ENCODE data around the gene FRMD4B.
A peak's percentile ranks its signal among the peaks of the same experiment; 100 is the strongest.

The FRMD4B gene

DNA sequence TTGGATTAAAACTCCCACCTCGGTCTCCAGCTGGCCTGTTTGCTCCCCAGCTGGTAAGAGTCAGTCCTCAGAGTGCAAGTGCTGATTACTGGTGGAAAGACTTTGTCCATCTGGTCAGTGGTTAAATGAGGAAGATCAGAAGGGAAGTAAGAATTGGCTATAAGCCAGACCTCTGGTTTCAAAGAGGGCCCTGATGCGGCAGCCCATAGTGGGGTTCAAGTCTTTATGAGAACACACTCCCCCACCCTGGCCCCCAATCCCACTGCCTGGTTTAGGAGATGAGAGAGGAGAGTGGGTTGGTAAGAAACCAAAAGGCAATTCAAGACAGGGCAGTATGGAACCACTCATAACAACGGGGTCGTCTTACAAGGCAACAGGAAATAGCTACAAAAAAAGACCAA is 65.0 kb downstream of the FRMD4B start:
- TF ChIP-seq, protein P1, sequence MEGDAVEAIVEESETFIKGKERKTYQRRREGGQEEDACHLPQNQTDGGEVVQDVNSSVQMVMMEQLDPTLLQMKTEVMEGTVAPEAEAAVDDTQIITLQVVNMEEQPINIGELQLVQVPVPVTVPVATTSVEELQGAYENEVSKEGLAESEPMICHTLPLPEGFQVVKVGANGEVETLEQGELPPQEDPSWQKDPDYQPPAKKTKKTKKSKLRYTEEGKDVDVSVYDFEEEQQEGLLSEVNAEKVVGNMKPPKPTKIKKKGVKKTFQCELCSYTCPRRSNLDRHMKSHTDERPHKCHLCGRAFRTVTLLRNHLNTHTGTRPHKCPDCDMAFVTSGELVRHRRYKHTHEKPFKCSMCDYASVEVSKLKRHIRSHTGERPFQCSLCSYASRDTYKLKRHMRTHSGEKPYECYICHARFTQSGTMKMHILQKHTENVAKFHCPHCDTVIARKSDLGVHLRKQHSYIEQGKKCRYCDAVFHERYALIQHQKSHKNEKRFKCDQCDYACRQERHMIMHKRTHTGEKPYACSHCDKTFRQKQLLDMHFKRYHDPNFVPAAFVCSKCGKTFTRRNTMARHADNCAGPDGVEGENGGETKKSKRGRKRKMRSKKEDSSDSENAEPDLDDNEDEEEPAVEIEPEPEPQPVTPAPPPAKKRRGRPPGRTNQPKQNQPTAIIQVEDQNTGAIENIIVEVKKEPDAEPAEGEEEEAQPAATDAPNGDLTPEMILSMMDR (IDR thresholded peaks at IDR 0.05; ENCODE audit: borderline replicate concordance, insufficient read depth, low read depth, low read length): no peak

DNA sequence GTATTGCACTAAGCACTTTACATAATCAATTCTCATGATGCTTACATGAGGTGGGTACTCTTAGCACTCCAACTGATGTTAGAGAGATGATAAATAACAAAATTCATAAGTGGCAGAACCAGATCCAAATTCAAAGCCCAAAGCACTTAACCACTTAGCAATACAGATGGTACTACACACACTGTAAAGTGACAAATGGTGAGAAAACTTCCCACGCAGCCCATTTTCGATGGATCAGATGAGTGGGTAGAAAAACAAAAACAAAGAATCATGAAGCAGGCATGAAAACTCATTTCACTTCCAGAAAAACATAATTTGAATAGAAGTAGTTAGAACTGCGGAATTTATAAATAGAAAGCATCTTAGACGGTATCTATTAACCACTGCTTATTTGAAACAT is 66.2 kb downstream of the FRMD4B start:
- H3K4me3 ChIP-seq (ENCODE audit: low read depth, low read length): no peak overlapping the region
- TF ChIP-seq, protein P1 (IDR thresholded peaks at IDR 0.05; ENCODE audit: borderline replicate concordance, insufficient read depth, low read depth, low read length): no peak

More for the DNA sequence above, 65.0 kb downstream of the FRMD4B start:
- H3K4me3 ChIP-seq (ENCODE audit: low read depth, low read length): no peak overlapping the region

DNA sequence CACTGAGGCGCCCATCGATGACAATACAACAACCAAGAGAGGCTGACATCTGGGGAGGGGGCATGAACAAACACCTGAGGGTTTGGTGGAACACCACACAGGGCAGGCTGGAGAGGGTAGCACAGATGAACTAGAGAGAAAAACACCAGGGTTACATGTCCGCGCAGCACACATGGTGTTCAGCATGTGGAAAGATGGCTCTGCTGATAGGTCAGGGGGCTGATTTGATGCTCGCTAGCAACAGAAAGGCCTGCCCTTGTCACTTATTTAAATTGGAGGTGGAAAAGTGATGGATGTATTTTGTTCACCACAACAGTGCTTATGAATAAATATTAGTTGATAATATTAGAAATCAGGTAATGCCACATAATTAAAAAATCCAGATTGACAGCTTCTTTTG is 67.5 kb downstream of the FRMD4B start:
- no peak overlapping the region for H3K4me3 ChIP-seq (ENCODE audit: low read depth, low read length)
- TF ChIP-seq, protein P1 (IDR thresholded peaks at IDR 0.05; ENCODE audit: borderline replicate concordance, insufficient read depth, low read depth, low read length): no peak

DNA sequence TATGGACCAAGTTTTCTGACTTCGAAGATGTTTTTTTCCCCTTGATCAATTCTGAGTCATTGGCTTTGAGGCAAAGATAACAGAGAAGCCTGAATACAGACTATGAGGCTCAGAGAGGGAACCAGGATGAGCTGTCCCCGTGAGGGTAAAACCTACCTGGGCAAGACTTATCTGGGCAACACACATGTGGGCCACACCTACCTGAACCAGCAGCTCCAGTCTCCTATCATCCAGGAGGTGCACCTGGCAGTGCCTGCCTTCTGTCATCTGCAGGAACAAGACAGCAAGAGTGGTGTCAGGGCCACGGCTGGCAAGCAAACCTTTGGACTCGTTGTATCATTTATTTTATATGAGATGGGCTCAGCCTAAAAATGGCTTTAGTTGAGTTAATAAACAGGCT is 72.6 kb downstream of the FRMD4B start:
- TF ChIP-seq, protein P1 (IDR thresholded peaks at IDR 0.05; ENCODE audit: borderline replicate concordance, insufficient read depth, low read depth, low read length): no peak
- H3K4me3 ChIP-seq (ENCODE audit: low read depth, low read length): no peak overlapping the region

DNA sequence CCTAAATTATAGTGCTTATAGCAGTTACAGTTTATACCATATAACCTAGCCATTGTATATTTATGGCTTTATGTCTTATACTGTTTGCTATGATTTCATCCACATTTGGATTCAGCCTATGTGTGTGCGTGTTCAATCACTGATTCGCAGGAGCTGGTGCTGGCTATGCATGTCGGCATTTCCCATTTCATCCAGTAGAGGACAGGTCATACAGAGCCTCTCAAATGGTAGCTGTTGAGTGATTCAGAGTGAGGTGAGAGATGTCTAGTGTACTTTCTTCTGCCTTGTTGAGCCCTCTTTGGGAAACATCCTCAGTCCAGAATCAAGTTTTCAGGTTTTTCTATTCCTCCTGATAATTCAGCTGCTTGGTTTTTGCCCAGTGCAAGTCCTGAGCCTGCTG is 76.1 kb downstream of the FRMD4B start:
- no peak overlapping the region for H3K4me3 ChIP-seq (ENCODE audit: low read depth, low read length)
- TF ChIP-seq, protein P1 (IDR thresholded peaks at IDR 0.05; ENCODE audit: borderline replicate concordance, insufficient read depth, low read depth, low read length): peak; percentile 37; the same call in 1 of the 2 replicates

DNA sequence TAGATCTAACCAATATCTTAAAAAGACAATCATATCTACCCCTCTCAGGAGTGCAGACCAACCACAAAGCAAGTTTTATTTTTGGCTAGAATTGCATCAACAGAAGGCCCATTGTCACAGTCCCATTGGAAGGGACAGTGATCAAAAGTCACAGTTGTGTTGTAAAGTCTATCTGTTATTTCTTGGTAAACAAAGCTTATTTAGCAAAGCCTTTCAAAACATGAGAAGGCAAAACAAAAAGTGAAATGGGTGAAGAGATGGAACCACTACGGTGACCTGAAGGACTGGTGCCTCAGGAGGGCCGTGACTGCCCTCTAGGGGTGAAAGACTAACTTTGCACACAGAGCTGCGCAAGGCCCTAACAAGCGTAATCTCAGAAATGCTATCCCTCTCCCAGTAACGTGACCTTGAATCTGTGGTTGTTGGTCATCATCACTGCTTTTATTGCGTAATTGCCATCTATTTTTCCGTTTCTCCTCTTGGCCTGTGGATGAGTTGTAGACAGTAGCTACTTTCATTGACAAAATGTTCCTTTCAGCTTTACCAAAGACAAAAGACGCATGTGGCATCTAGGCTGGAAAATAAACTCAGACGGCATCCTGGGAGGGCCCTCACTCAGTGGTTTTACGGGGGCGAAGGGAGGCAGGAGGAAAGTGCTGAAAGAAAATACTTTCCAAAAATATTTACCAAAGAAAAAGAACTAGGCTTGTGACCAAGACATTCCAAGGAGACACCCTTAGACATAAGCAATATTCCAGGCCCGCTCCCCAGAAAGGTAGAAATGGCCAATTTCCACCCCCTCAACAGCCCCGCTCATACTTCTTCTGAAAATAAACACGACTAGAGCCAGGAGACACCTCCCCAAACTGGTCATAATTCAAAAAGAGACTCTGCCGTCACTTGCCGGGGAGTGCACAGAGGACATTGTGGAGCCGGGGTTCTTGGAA is 79.4 kb downstream of the FRMD4B start:
- H3K4me3 ChIP-seq (ENCODE audit: low read depth, low read length): no peak overlapping the region
- TF ChIP-seq, protein P1 (IDR thresholded peaks at IDR 0.05; ENCODE audit: borderline replicate concordance, insufficient read depth, low read depth, low read length): peak; percentile 91

DNA sequence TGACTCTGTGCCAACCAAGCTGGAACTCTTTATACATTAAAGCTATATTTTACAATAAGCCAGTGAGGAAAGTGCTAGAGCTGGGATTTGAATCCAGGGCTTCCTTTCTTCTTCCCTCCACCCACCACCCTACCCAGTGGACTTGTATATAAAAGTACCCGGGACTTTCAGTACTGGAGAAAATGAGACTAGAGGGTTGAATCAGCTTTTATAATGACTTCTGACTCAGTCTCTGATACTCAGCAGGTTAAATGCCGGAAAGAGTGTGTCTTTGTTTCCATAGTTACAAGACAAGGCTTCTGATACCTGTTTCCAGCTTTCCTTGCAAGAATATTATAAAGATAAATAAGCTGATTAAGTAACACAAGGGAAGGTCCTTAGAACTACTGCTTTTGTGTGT is 80.9 kb downstream of the FRMD4B start:
- TF ChIP-seq, protein P1 (IDR thresholded peaks at IDR 0.05; ENCODE audit: borderline replicate concordance, insufficient read depth, low read depth, low read length): no peak
- H3K4me3 ChIP-seq (ENCODE audit: low read depth, low read length): no peak overlapping the region

Data from GM12875 (cell line).